HG03442 (cell line): ENCODE results near the gene DNAH2.

Experiments
- ATAC-seq: cut with Tn5 transposase; IDR thresholded peaks from one replicate; pipeline ENCODE4 v1.9.1; 2021; ENCODE audit warnings: mild to moderate bottlenecking, moderate library complexity; ENCODE audit not compliant: unreplicated experiment

The DNAH2 gene

GRCh38 chr17:7703584-7704479, 13.7 kb upstream of the DNAH2 start:
- no peak for ATAC-seq

- no peak for ATAC-seq
These were observed 12.8 kb upstream of the DNAH2 start, which contains the start of gene EFNB3 for GRCh38 chr17:7704601-7705268. Gene EFNB3 (plus strand): TSS chr17:7705202. CDS start chr17:7705599, 397 bp downstream.

- ATAC-seq = no peak
These were observed 12.0 kb upstream of the DNAH2 start for GRCh38 chr17:7705269-7706255.

GRCh38 chr17:7706631-7707354, 10.8 kb upstream of the DNAH2 start:
- ATAC-seq = no peak

- ATAC-seq = no peak
These were observed 10.1 kb upstream of the DNAH2 start for GRCh38 chr17:7707446-7707845.

- no peak for ATAC-seq
These were observed 9.4 kb upstream of the DNAH2 start for GRCh38 chr17:7707858-7708750.

GRCh38 chr17:7709031-7709430, 8.5 kb upstream of the DNAH2 start:
- no peak for ATAC-seq

- no peak for ATAC-seq
These were observed 7.2 kb upstream of the DNAH2 start for GRCh38 chr17:7710301-7710700.

- no peak for ATAC-seq
These were observed 6.3 kb upstream of the DNAH2 start for GRCh38 chr17:7711051-7711755.

GRCh38 chr17:7712111-7712771, 5.3 kb upstream of the DNAH2 start:
- no peak for ATAC-seq

GRCh38 chr17:7713782-7714181, 3.8 kb upstream of the DNAH2 start:
- ATAC-seq = no peak

- no peak for ATAC-seq
These were observed 2.6 kb upstream of the DNAH2 start for GRCh38 chr17:7714721-7715594.

- ATAC-seq = no peak
These were observed 1.3 kb upstream of the DNAH2 start for GRCh38 chr17:7715936-7716886.

GRCh38 chr17:7717756-7718350, 309 bp downstream of the DNAH2 start:
- no peak for ATAC-seq

- ATAC-seq = no peak
These were observed 2.1 kb downstream of the DNAH2 start for GRCh38 chr17:7719661-7720060.

- no peak for ATAC-seq
These were observed 2.6 kb downstream of the DNAH2 start for GRCh38 chr17:7720125-7720524.
